ENCODE results near the gene MAD2L2.
A peak's percentile ranks its signal among the peaks of the same experiment; 100 is the strongest.

Gene MAD2L2

DNA sequence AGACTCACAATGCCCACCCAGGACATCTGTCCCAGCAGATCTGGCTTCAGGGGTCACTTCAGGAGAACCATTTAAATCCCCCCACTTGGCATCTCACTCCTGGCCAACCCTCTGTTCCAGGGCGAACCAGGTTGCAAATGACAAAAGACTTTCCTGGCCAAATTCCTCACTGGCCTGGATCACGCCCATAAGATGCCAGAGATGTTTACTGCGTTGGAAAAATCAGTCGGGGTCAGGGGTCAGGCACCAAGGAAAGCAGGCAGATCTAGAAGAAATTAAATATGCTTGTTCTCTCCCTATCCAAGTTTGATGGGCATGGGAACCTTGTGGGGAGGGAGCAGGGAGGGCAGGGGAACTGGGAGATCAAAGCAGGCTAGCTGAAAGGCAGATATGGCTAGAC is 40.4 kb upstream of the MAD2L2 start:
- DNase-seq (ENCODE audit: low read depth, low spot score), result no peak
- Histone ChIP-seq H3K36me3 (ENCODE audit: insufficient read depth, low read length) (no peaks in the 10 kb centered on the region), H3K4me3 (no peak overlapping the region), H3K9ac (ENCODE audit: insufficient read length) (no peak overlapping the region), H3K27ac (no peak overlapping the region), H3K9me3 (ENCODE audit: low read depth, low read length) (no peaks in the 10 kb centered on the region)
- TF ChIP-seq FOXP2 (optimal IDR thresholded peaks at IDR 0.05; ENCODE audit: control extremely low read depth, extremely low read length, insufficient read depth), result no peak
- no peak for TF ChIP-seq POLR2AphosphoS5 (IDR thresholded peaks at IDR 0.05; ENCODE audit: borderline replicate concordance, low read depth, low read length)
- no peak for TF ChIP-seq EZH2 (IDR thresholded peaks at IDR 0.05)

DNA sequence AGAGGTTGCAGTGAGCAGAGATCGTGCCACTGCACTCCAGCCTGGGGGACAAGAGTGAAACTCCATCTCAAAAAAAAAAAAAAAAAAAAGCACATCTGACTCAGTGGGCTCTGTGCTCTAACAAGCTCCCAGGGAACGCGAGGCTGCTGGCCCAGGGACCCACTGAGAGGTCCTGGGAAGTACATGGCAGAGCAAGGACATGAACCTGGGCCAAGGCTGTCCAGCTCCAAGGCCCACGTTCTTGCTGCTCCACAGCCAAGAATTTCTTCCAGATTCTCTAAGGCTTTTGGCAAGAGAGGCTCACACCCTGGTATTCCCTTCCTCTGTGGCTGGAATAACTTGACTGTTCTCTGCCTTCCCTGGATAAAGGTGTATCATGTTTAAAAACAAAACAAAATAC is 39.6 kb upstream of the MAD2L2 start:
- H3K9ac ChIP-seq (ENCODE audit: insufficient read length), result no peak overlapping the region
- H3K9me3 ChIP-seq (ENCODE audit: low read depth, low read length), result no peaks in the 10 kb centered on the region
- no peaks in the 10 kb centered on the region for H3K36me3 ChIP-seq (ENCODE audit: insufficient read depth, low read length)
- no peak for DNase-seq (ENCODE audit: low read depth, low spot score)
- H3K27ac ChIP-seq, result no peak overlapping the region
- no peak for TF ChIP-seq EZH2 (IDR thresholded peaks at IDR 0.05)
- TF ChIP-seq FOXP2 (optimal IDR thresholded peaks at IDR 0.05; ENCODE audit: control extremely low read depth, extremely low read length, insufficient read depth), result no peak
- no peak overlapping the region for H3K4me3 ChIP-seq

DNA sequence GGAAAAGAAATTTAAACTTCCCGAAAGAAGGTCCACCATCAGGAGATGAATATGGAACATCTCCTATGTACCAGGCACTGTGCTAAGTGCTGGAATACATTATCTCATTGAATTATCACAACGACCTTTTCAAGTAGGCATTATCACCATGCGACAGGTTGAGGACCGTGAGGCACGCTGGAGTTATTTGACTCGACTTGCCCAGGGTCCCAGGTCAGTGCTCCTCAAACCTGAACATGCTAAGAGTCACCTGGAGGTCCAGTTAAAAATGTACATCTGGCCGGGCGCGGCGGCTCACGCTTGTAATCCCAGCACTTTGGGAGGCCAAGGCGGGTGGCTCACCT is 39.1 kb upstream of the MAD2L2 start:
- TF ChIP-seq POLR2AphosphoS5 (IDR thresholded peaks at IDR 0.05; ENCODE audit: borderline replicate concordance, low read depth, low read length) (no peak), EZH2 (IDR thresholded peaks at IDR 0.05) (no peak), FOXP2 (optimal IDR thresholded peaks at IDR 0.05; ENCODE audit: control extremely low read depth, extremely low read length, insufficient read depth) (no peak)
- Histone ChIP-seq H3K9ac (ENCODE audit: insufficient read length) (no peak overlapping the region), H3K36me3 (ENCODE audit: insufficient read depth, low read length) (no peaks in the 10 kb centered on the region), H3K27ac (no peak overlapping the region), H3K4me3 (no peak overlapping the region; the same call in 1 of the 2 replicates), H3K9me3 (ENCODE audit: low read depth, low read length) (no peaks in the 10 kb centered on the region)
- DNase-seq (ENCODE audit: low read depth, low spot score), result no peak

DNA sequence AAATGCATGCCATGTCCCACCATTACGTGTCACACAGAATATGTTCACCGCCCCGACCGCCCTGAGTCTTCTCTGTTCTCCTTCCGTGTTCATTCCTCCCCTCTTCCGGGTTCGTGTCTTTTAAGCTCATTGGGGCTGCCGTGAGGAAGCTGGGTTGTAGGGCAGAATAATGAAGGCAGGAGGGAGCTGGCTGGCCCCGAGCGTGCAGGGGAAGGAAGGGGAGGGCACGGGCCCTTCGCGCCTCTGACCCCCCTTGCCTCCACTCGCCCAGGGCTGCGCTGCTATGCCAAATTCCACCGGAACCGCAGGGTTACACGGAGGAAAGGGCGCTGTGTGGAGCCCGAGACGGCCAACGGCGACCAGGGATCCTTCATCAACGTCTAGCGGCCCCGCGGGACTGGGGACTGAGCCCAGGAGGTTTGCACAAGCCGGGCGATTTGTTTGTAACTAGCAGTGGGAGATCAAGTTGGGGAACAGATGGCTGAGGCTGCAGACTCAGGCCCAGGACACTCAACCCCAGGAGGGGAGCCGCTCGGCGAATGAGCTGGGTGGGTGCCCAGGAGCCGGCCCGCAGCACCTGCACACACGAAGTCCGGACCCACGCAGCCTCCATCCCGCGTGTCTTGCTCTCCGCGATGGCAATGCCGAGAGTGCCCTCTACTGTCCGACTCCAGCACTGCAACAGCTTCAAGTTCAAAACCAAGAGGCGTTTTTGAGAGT is 38.5 kb upstream of the MAD2L2 start:
- no peak for DNase-seq (ENCODE audit: low read depth, low spot score)
- Histone ChIP-seq H3K36me3 (ENCODE audit: insufficient read depth, low read length) (no peaks in the 10 kb centered on the region), H3K9me3 (ENCODE audit: low read depth, low read length) (no peaks in the 10 kb centered on the region), H3K4me3 (peak overlapping the region; percentile 41), H3K9ac (ENCODE audit: insufficient read length) (no peak overlapping the region), H3K27ac (no peak overlapping the region)
- TF ChIP-seq EZH2 (IDR thresholded peaks at IDR 0.05), result no peak
- no peak for TF ChIP-seq POLR2AphosphoS5 (IDR thresholded peaks at IDR 0.05; ENCODE audit: borderline replicate concordance, low read depth, low read length)
- no peak for TF ChIP-seq FOXP2 (optimal IDR thresholded peaks at IDR 0.05; ENCODE audit: control extremely low read depth, extremely low read length, insufficient read depth)

DNA sequence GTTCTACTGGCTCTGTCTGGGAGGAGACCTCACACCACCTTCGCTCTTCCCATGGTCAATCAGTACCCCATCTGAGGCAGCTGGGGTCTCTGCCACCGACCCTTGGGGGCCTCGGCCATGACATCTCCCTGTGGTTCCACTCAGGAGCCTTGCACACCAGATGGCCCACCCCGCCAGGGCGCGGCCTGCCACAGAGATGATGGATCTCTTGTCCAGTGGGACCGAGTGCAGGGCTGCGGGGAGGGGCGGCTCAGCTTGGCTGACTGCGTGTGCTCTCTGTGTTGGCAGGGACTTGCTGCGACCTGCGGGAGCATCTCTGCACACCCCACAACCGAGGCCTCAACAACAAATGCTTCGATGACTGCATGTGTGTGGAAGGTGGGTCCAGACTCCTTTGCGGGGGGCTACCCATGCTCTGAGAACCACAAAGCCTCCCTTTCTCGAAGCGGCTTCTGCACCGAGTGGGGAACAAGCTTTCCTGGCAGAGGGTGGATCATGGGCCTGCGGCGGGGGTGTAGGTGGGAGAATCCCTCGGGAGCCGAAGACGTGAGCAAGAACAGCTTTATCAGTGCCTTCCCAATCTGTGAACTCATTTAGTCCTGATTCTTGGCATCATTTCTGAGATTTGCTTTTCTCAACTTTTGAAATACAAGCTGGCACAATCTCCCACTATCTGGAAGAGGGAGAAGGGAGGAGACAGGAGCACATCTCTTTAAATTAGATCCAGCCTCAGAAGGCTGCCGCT is 34.1 kb upstream of the MAD2L2 start:
- H3K9me3 ChIP-seq (ENCODE audit: low read depth, low read length), result no peaks in the 10 kb centered on the region
- no peaks in the 10 kb centered on the region for H3K36me3 ChIP-seq (ENCODE audit: insufficient read depth, low read length)
- no peak overlapping the region for H3K9ac ChIP-seq (ENCODE audit: insufficient read length)
- H3K27ac ChIP-seq, result no peak overlapping the region
- no peak for TF ChIP-seq POLR2AphosphoS5 (IDR thresholded peaks at IDR 0.05; ENCODE audit: borderline replicate concordance, low read depth, low read length)
- no peak for DNase-seq (ENCODE audit: low read depth, low spot score)
- H3K4me3 ChIP-seq, result no peak overlapping the region

DNA sequence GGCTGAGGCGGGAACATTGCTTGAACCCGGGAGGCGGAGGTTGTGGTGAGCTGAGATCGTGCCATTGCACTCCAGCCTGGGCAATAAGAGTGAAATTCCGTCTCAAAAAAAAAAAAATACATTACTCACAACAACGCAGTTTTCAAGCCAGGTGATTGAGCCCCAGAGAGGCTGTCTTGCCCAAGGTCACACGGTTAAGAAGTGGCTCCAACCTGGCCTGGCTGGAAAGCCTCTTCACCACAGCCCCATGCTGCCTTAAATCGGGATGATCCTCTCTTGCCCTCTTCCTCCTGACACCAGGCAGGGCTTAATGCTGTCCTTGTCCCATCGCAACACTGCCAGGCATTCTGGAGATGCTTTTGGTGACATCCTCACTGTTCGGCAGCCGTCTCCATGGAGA is 32.1 kb upstream of the MAD2L2 start:
- no peak overlapping the region for H3K9ac ChIP-seq (ENCODE audit: insufficient read length)
- no peaks in the 10 kb centered on the region for H3K9me3 ChIP-seq (ENCODE audit: low read depth, low read length)
- no peak overlapping the region for H3K27ac ChIP-seq
- no peaks in the 10 kb centered on the region for H3K36me3 ChIP-seq (ENCODE audit: insufficient read depth, low read length)
- no peak for DNase-seq (ENCODE audit: low read depth, low spot score)
- H3K4me3 ChIP-seq, result no peak overlapping the region
- TF ChIP-seq EZH2 (IDR thresholded peaks at IDR 0.05) (no peak), POLR2AphosphoS5 (IDR thresholded peaks at IDR 0.05; ENCODE audit: borderline replicate concordance, low read depth, low read length) (no peak), FOXP2 (optimal IDR thresholded peaks at IDR 0.05; ENCODE audit: control extremely low read depth, extremely low read length, insufficient read depth) (no peak)

DNA sequence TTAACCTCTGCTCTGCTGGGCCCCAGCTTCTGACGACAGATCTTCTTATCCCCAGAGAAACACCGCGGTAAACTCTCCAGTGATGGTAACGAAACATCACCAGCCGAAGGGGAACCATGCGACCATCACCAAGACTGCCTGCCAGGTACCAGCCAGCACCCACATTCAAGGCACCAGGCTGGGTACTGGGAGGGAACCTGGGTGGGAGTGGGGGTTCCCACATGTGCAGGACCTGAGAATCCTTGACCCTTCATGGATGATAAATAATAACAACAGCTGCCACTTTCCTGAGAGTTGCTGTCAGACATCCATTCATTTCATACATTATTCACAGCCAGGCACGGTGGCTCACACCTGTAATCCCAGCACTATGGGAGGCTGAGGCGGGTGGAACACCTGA is 31.3 kb upstream of the MAD2L2 start:
- H3K9ac ChIP-seq (ENCODE audit: insufficient read length), result no peak overlapping the region
- TF ChIP-seq EZH2 (IDR thresholded peaks at IDR 0.05), result no peak
- TF ChIP-seq FOXP2 (optimal IDR thresholded peaks at IDR 0.05; ENCODE audit: control extremely low read depth, extremely low read length, insufficient read depth), result no peak
- no peak for TF ChIP-seq POLR2AphosphoS5 (IDR thresholded peaks at IDR 0.05; ENCODE audit: borderline replicate concordance, low read depth, low read length)
- no peak for DNase-seq (ENCODE audit: low read depth, low spot score)
- H3K4me3 ChIP-seq, result no peak overlapping the region
- H3K27ac ChIP-seq, result no peak overlapping the region
- H3K36me3 ChIP-seq (ENCODE audit: insufficient read depth, low read length), result no peaks in the 10 kb centered on the region
- H3K9me3 ChIP-seq (ENCODE audit: low read depth, low read length), result no peaks in the 10 kb centered on the region

DNA sequence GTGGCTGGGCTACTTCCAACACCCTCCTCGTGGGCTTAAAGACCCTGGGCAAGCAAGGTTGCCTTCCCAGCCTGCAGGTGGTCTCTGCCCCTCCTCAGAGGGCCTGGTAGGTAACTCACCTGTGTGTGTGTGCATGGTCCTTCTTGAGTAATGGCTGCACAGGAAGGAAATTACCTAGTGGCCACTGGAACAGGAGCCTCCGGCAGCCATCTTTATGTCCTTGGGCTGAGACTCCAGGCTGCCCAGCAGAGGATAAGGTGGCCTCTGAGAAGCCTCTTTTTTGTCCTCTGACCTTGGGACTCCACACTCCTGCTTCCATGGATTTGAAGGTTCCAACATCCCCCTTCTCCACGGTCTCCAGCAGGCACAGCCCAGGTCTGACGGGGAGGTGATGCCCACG is 30.5 kb upstream of the MAD2L2 start:
- H3K36me3 ChIP-seq (ENCODE audit: insufficient read depth, low read length), result no peaks in the 10 kb centered on the region
- TF ChIP-seq FOXP2 (optimal IDR thresholded peaks at IDR 0.05; ENCODE audit: control extremely low read depth, extremely low read length, insufficient read depth), result no peak
- TF ChIP-seq EZH2 (IDR thresholded peaks at IDR 0.05), result no peak
- TF ChIP-seq POLR2AphosphoS5 (IDR thresholded peaks at IDR 0.05; ENCODE audit: borderline replicate concordance, low read depth, low read length), result no peak
- H3K4me3 ChIP-seq, result no peak overlapping the region
- no peak for DNase-seq (ENCODE audit: low read depth, low spot score)
- H3K9me3 ChIP-seq (ENCODE audit: low read depth, low read length), result no peaks in the 10 kb centered on the region
- no peak overlapping the region for H3K9ac ChIP-seq (ENCODE audit: insufficient read length)
- no peak overlapping the region for H3K27ac ChIP-seq

Measured in SK-N-MC (cell line).